Common myeloid progenitor, CD34-positive (primary cell): Measurements from ENCODE around the gene LFNG.

Experiments
- CTCF ChIA-PET: fragments of 350-600 bp; sonication (Branson Sonifier 250); formaldehyde crosslinking; loops from one replicate; lab custom pipeline; 2021; ENCODE audit warnings: antibody characterized with exemption; lab: Charles Lee
- POLR2A ChIA-PET: fragments of 350-600 bp; sonication (Branson Sonifier 250); formaldehyde crosslinking; loops from one replicate; lab custom pipeline; 2021; ENCODE audit warnings: antibody characterized with exemption; lab: Charles Lee
- DNase-seq, 3 donors: peaks; one replicate each; pipeline versions ENCODE4 v3.0.0 to v3.0.0-alpha.2; 2013
- H3K27ac ChIP-seq, 2 experiments: 1 replicate in 1 of 2; 2 replicates in 1 of 2; pipeline ENCODE4 v1.7.0; 2013; ENCODE audit warnings: inconsistent platforms in 2 of 2, low read length in 2 of 2, mild to moderate bottlenecking in 2 of 2, low read depth in 1 of 2, moderate library complexity in 1 of 2; ENCODE audit not compliant: severe bottlenecking in 2 of 2, insufficient read depth in 1 of 2, poor library complexity in 1 of 2
- H3K27me3 ChIP-seq, 5 experiments: replicated peaks in 2 of 5; 1 replicate in 3 of 5; 2 replicates in 2 of 5; pipeline versions ENCODE4 v1.6.1 to v1.7.0; 2013; ENCODE audit warnings: low read length in 4 of 5, mild to moderate bottlenecking in 2 of 5, moderate library complexity in 2 of 5, inconsistent platforms in 1 of 5; ENCODE audit not compliant: insufficient read depth in 5 of 5, control insufficient read depth in 4 of 5
- H3K36me3 ChIP-seq, 4 experiments: 1 replicate in 2 of 4; 2 replicates in 2 of 4; pipeline versions ENCODE4 v1.6.1 to v1.7.0; 2013; ENCODE audit warnings: low read length in 3 of 4, control low read depth in 1 of 4, mild to moderate bottlenecking in 1 of 4; ENCODE audit not compliant: control insufficient read depth in 4 of 4, insufficient read depth in 4 of 4
- H3K4me1 ChIP-seq, 4 experiments: 1 replicate in 3 of 4; 2 replicates in 1 of 4; pipeline versions ENCODE4 v1.6.1 to v1.7.1; 2013; ENCODE audit warnings: low read length in 3 of 4, mild to moderate bottlenecking in 3 of 4, control low read depth in 1 of 4, inconsistent platforms in 1 of 4, moderate library complexity in 1 of 4; ENCODE audit not compliant: control insufficient read depth in 4 of 4, insufficient read depth in 4 of 4; ENCODE audit errors: control extremely low read depth in 1 of 4
- H3K4me3 ChIP-seq, 7 experiments: 1 replicate in 4 of 7; 2 replicates in 3 of 7; pipeline versions ENCODE4 v1.5.1 to v1.7.0; 2013; ENCODE audit warnings: mild to moderate bottlenecking in 7 of 7, low read length in 6 of 7, moderate library complexity in 6 of 7, inconsistent platforms in 2 of 7, low read depth in 2 of 7, control low read depth in 1 of 7; ENCODE audit not compliant: insufficient read depth in 4 of 7, control insufficient read depth in 1 of 7; ENCODE audit errors: extremely low read depth in 1 of 7
- H3K9me3 ChIP-seq, 5 experiments: 1 replicate in 4 of 5; 2 replicates in 1 of 5; pipeline versions ENCODE4 v1.6.1 to v1.7.1; 2013; ENCODE audit warnings: low read length in 4 of 5, mild to moderate bottlenecking in 2 of 5, inconsistent platforms in 1 of 5, low read depth in 1 of 5, moderate library complexity in 1 of 5; ENCODE audit not compliant: control insufficient read depth in 4 of 5, insufficient read depth in 2 of 5; ENCODE audit errors: control extremely low read depth in 1 of 5
- WGBS: methylation state at CpG from one replicate; pipeline ENCODE4 v1.1.5; 2013; ENCODE audit not compliant: insufficient coverage; 5-methylcytosine and 5-hydroxymethylcytosine counted together

The LFNG gene

DNA sequence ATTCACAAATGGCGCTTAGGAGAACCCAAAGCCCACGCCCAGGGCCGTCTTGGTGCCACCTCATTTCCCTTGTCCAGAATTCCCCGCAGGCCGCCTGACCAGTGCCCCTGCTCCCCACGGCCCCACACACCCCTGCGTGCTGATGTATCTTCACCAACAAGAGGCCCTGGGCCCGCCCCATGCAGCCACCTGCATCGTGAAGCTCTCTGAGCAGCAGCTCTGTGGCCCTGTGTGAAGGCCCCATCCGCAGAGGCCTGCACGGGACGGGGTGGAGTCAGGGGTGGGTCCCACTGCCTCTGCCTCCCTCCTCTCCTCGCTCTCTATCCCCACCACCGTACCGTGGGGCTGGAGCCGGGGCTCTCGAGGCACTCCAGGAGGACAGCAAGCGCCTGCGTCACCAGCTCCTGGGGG is 21.1 kb downstream of the LFNG start:
- CTCF ChIA-PET = interaction anchor here (1.0 to 1.5 kb wide), 4 partner anchors 9 to 91 kb away, joined by 3 to 6 read pairs (median 4); no protein-coding TSS in a partner anchor
- no peak overlapping the region for H3K4me3 ChIP-seq
- 98% methylated on average over 9 of the region's 19 CpGs for WGBS
- H3K9me3 ChIP-seq = no peaks in the 10 kb centered on the region
- no peaks in the 10 kb centered on the region for H3K27me3 ChIP-seq
- no peaks in the 10 kb centered on the region for H3K4me1 ChIP-seq
- H3K36me3 ChIP-seq = peaks cover 8 to 71% (median 54%) of the 10 kb centered on the region in 4 experiments
- DNase-seq = no peak
- H3K27ac ChIP-seq = no peak overlapping the region
- POLR2A ChIA-PET = no interaction called here

DNA sequence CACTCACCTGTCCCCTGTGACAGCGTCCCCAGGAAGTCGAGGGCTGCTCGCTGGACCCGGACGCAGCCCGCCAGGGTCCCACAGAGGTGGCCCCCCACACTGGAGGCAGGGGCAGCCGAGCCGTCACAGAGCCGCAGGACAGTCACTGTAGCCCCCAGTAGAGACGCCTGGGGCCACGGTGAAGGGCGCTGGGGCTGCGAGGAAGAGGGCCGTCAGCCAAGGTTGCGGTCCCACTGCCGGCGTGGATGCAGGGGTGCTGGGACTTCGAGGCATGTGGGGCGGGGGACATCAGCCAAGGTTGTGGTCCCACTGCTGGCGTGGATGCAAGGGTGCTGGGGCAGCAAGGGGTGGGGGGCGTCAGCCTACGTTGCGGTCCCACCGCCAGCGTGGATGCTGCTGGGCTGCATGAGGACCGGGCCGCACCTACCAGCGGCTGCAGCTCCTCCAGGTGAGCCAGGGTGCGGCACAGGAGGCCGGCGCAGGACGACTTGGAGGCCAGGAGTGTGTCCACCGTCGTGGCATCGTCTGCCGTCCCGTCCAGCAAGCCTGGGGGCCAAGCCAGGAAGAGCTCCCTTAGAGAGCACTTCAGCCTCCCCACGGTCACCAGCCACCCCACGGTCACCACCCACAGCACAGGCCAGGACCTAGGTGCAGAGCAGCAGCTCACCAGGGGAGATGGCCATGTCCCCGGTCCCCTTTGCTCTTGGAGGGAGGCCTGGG is 21.9 kb downstream of the LFNG start:
- no peak overlapping the region for H3K27ac ChIP-seq
- no peak for DNase-seq
- peaks cover 11 to 79% (median 60%) of the 10 kb centered on the region in 4 experiments for H3K36me3 ChIP-seq
- CTCF ChIA-PET = no interaction called here
- H3K4me3 ChIP-seq = no peak overlapping the region
- no peaks in the 10 kb centered on the region for H3K4me1 ChIP-seq
- no peaks in the 10 kb centered on the region for H3K9me3 ChIP-seq
- H3K27me3 ChIP-seq = no peaks in the 10 kb centered on the region
- WGBS = 97% methylated on average over 37 of the region's 40 CpGs
- POLR2A ChIA-PET = interaction anchor here (0.7 kb wide), 1 partner anchor 12 kb away, joined by 3 read pairs; no protein-coding TSS in a partner anchor

DNA sequence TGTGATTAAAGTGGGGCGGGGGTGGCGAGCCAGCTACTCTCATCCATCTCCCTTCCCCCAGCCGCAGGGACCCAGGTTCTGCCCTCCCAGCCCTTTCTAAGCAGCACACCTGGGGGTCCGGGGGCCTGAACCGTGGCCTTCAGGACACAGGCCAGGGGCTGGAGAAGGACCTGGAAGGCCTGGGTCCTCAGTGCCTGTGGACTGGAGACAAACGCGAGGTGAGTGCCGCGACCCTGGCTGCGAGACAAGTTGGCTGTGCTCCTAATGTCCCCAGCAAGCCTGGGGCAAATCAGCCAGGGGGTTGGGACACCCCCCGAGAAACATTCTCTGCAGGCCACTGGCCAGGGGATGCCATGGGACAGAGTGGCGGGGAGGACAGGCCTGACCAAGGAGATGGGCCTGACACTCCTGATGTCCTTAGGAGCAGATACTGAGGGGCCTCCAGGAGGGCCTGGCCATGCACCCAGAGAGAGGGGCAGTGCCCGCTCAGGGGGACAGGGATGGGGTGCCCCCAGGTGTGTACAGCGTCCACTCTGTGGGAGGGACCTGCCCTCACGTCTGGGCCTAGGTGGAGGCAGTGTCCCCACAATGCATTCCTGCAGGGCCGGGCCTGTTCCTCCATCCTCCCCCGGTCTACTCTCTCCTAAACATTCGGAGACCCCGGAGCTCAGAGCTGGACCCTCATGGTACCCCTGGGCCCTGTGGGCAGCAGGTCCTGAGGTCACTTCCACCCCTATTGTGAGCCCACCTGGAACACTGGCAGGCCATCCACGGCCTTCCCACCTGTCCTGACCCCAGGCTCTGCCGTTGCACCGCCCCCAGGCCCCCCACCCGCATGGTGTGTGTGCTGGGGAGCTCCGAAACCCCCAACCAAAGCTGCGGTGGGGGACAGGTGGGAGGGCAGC is 22.7 kb downstream of the LFNG start:
- CTCF ChIA-PET = no interaction called here
- POLR2A ChIA-PET = no interaction called here
- H3K27me3 ChIP-seq = no peaks in the 10 kb centered on the region
- 95% methylated on average over 22 of the region's 25 CpGs for WGBS
- H3K4me1 ChIP-seq = no peaks in the 10 kb centered on the region
- DNase-seq = no peak
- H3K4me3 ChIP-seq = no peak overlapping the region
- H3K36me3 ChIP-seq = peaks cover 11 to 86% (median 66%) of the 10 kb centered on the region in 4 experiments
- no peak overlapping the region for H3K27ac ChIP-seq
- no peaks in the 10 kb centered on the region for H3K9me3 ChIP-seq

DNA sequence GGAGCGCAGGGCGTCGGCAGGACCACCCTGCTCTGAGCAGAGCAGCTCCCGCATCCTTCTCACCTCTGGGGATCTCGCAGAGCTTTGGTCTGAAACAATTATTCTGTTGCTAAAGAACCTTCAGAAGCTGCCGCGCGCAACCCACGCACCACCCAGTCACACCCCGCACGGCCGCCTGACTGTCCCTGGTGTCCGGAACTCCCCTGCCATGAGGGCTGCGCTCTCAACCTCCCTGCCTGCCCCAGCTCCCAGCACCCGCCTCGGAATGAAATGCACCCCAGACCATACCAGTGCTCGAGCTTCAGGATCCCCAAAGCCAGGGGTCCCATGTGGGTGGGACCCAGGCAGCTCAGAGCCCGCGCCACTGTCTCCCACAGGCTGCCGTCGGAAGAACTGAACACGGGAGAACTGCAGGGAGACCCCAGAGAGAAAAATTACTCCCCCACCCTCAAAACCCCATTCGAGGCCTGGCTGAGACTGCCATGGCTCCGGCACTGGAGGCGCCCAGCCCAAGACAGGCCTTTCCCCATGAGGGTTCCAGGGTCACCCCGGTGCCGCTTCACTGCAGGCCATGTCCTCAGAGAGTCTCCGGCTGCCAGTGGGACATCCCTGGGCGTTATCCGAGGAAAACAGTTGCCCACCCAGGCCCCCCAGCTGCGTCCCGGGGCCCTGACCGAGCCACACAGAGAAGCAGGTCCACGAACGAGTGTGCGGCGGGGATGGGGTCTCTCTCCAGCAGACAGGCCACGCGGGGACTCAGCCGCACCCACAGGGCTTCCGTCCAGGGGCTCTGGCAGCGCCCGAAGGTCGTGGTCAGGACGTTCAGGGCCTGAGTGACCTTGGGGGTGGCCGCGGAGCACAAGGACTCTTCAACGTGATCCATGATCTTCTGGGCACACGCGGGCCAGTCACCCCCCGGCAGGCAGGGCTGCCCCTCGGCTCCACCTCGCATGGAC is 23.6 kb downstream of the LFNG start:
- Histone ChIP-seq H3K4me3 (no peak overlapping the region), H3K27ac (no peak overlapping the region), H3K36me3 (peaks cover 15 to 89% (median 67%) of the 10 kb centered on the region in 4 experiments), H3K27me3 (no peaks in the 10 kb centered on the region), H3K9me3 (no peaks in the 10 kb centered on the region), H3K4me1 (no peaks in the 10 kb centered on the region)
- no peak for DNase-seq
- ChIA-PET CTCF (no interaction called here), POLR2A (no interaction called here)
- WGBS = 95% methylated on average over 45 of the region's 53 CpGs

DNA sequence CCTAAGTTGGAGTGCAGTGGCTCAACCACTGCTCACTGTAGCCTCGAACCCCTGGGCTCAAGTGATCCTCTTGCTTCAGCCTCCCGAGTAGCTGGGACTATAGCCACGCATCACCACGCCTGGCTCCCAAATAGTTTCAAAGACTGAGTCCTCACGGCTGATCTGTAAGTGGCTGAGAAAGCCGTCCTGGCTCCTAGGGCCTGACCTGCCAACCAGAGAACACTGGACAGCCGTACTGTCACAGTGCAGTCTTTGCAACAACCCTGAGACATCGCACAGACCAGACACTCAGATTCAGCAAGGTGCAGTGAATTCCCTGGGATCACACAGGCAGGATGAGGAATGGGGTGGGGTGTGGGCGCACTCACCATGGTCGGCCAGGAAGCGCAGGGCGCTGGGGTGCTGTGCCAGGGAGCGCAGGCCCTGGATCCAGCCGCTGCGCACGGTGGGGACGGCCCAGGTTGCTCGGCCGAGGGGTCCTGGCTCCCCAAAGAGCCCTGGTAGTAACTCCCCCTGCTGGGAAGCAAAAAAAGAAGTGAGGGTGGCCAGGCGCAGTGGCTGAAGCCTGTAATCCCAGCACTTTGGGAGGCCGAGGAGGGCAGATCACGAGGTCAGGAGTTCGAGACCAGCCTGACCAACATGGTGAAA is 25.1 kb downstream of the LFNG start:
- Histone ChIP-seq H3K9me3 (no peaks in the 10 kb centered on the region), H3K27me3 (no peaks in the 10 kb centered on the region), H3K36me3 (peaks cover 12 to 83% (median 59%) of the 10 kb centered on the region in 4 experiments), H3K4me1 (no peaks in the 10 kb centered on the region), H3K27ac (no peak overlapping the region), H3K4me3 (no peak overlapping the region)
- 98% methylated on average over 22 of the region's 23 CpGs for WGBS
- no peak for DNase-seq
- CTCF ChIA-PET = interaction anchor here (1.2 kb wide), 1 partner anchor 10 kb away, joined by 6 read pairs; no protein-coding TSS in a partner anchor
- POLR2A ChIA-PET = no interaction called here

DNA sequence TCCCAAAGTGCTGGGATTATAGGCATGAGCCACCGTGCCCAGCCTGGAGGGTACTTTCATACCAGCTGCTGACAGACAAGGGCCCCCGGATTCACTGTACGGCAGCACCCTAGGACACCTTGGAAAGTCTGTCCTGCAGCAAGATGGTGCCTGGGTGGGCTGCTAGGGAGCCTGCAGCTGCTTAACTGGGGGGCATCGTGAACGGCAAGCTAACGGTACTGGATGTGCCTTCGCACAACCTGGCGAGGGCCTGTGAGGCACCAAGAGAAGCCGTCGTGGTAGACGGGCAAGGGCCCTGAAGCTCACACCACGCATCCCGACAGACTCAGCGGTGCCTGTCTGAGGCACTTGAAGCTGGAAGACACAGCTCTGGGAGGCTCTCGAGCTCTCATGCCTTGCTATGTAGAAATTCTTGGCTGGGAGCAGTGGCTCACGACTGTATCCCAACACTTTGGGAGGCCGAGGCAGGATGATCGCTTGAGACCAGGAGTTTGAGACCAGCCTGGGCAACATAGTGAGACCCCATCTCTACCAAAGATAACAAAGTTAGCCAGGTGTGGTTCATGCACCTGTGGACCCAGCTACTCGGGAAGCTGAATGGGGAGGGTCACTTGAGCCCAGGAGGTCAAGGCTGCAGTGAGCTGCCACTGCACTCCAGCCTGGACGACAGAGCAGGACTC is 26.3 kb downstream of the LFNG start:
- Histone ChIP-seq H3K4me1 (no peaks in the 10 kb centered on the region), H3K36me3 (peaks cover 12 to 82% (median 53%) of the 10 kb centered on the region in 4 experiments), H3K4me3 (no peak overlapping the region), H3K27me3 (no peaks in the 10 kb centered on the region), H3K27ac (no peak overlapping the region), H3K9me3 (no peaks in the 10 kb centered on the region)
- ChIA-PET CTCF (interaction anchor here (0.9 to 1.3 kb wide), 3 partner anchors 8 to 21 kb away, joined by 3 to 6 read pairs (median 3); no protein-coding TSS in a partner anchor), POLR2A (no interaction called here)
- 99% methylated on average over 20 of the region's 20 CpGs for WGBS
- DNase-seq = no peak
